ENCODE data around the gene SGPL1. TPM values are rescaled to one million over a fixed set of nuclear protein-coding genes. Genes with fewer than 3 reads are reported as not detected.

The SGPL1 gene
- total and polyA plus RNA-seq, 10 of the 15 experiments (the other 5 are each of a cell fraction or from before 2014, with no cell fraction given) = 4.9 to 20.7 (median 10.6) TPM

DNA sequence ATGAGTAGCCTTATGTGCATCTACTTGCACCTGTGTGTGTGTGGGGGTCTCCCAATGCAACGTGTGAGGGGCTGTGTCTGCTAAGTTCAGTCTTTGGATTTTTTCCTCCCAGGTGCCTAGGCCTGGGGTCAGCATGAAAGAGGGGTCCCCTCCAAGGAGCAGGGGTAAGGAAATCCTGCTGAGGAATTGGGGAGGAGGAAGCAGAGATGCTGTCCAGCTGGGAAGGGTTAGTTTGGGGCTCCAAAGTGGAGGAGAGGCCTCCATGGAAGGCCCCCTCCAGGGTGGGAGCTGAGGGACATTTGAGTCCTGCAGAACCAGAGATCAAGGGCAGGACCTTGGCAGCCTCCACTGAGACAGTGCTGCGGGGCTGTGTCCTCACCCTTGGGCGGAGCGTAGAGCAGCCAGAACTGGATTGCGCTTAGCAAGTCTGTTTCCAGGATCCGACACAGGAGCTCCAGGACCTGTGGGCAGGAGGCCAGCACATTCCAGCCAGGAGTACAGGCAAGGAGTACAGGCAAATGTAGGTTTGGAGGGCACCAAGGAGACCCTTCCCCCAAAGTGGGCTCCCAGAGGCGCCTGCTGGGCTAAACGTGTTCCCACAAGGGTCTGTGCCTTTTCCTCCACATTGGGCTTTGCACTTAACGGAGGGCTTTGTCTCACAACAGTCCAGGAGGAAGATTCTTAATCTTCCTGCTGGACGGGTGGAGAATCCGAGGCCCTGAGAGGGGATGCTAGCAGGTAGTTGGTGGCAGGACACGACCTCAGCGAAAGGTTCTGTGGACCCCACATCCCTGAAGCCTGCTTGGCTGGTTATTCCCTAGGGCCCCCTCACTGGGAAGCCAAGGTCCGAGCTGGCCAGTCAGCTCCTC is 40.7 kb upstream of the SGPL1 start:
- no peaks in the 10 kb centered on the region for H3K36me3 ChIP-seq (ENCODE audit: control insufficient read depth in 2 of 2, insufficient read depth in 2 of 2, low read length in 1 of 2)
- ATAC-seq (no peak), DNase-seq (ENCODE audit: low read depth, low spot score) (no peak), FAIRE-seq (no peak)
- no peak overlapping the region for H2AFZ ChIP-seq (ENCODE audit: control insufficient read depth, low read depth, low read length)
- POLR2A ChIA-PET = no interaction called here
- no peak overlapping the region for H3K9ac ChIP-seq (ENCODE audit: control insufficient read depth, insufficient read depth, low read length)
- no peak overlapping the region for H3K27ac ChIP-seq (ENCODE audit: control insufficient read depth, insufficient read depth)
- SMC1A ChIA-PET (ENCODE audit: uncharacterized antibody, unreplicated experiment) = no interaction called here
- H3K4me3 ChIP-seq = no peak overlapping the region
- H3K9me3 ChIP-seq (replicated peaks; ENCODE audit: control insufficient read depth, insufficient read depth, low read length) = no peaks in the 10 kb centered on the region
- 26% methylated on average over 14 of the region's 14 CpGs for WGBS (ENCODE audit: insufficient coverage, insufficient replicate concordance, low lambda C conversion rate, missing lambda C conversion rate)
- intact Hi-C loops (cut with micrococcal nuclease; ENCODE audit: unreplicated experiment) (no loop called here), in situ Hi-C loops (cut with MboI) (no loop called here)
- BruUV-seq (replicated peaks) = no TSS peak
- H3K27me3 ChIP-seq (replicated peaks in 1 of 2; ENCODE audit: control insufficient read depth in 2 of 2, insufficient read depth in 2 of 2, low read length in 1 of 2) = no peaks in the 10 kb centered on the region; a peak in 1 of 4 replicates
- H3K79me2 ChIP-seq (ENCODE audit: control insufficient read depth, insufficient read depth, low read length) = no peaks in the 10 kb centered on the region
- CTCF ChIA-PET = no interaction called here
- H3K4me1 ChIP-seq (ENCODE audit: control insufficient read depth, insufficient read depth, low read length) = no peaks in the 10 kb centered on the region
- TF ChIP-seq RUNX3 (IDR thresholded peaks at IDR 0.05; ENCODE audit: low read length) (no peak), MYC (IDR thresholded peaks at IDR 0.05; ENCODE audit: insufficient read depth, insufficient read length, insufficient replicate concordance, low read length, severe bottlenecking) (no peak), BMI1 (IDR thresholded peaks at IDR 0.05; ENCODE audit: borderline replicate concordance) (no peak), SPI1 (IDR thresholded peaks at IDR 0.05; ENCODE audit: borderline replicate concordance, insufficient read depth, low read depth, low read length) (no peak), IKZF1 (conservative IDR thresholded peaks at IDR 0.05) (no peak), FOXK2 (IDR thresholded peaks at IDR 0.05) (no peak)
- no peak overlapping the region for H3K4me2 ChIP-seq (ENCODE audit: control insufficient read depth, insufficient read depth)
- RAD21 ChIA-PET (ENCODE audit: unreplicated experiment) = no interaction called here
- H4K20me1 ChIP-seq (ENCODE audit: control insufficient read depth, insufficient read depth) = no peaks in the 10 kb centered on the region

All from GM12878 (cell line).